Measurements from ENCODE around the gene OR10H5.
"Not testable (repeated sequence)": the region's sequence is repeated elsewhere in the genome, so short reads cannot be mapped to it uniquely, and the experiment has no call there.

OR10H5 gene

GRCh38 chr19:15769586-15769985 lies 17.9 kb upstream of the OR10H5 start:
- no peak for TF ChIP-seq CTCF (IDR thresholded peaks at IDR 0.05; ENCODE audit: low read depth, low read length, poor library complexity, severe bottlenecking)
- H3K4me3 ChIP-seq (ENCODE audit: low read length): no peak overlapping the region
- H3K9me2 ChIP-seq (replicated peaks; ENCODE audit: control insufficient read depth, low read length): no peaks in the 10 kb centered on the region
- no peaks in the 10 kb centered on the region for H3K4me1 ChIP-seq (ENCODE audit: control insufficient read depth, low read length)
- no peaks in the 10 kb centered on the region for H3K79me2 ChIP-seq (ENCODE audit: control insufficient read depth, low read length)
- no peaks in the 10 kb centered on the region for H4K20me1 ChIP-seq (ENCODE audit: control insufficient read depth, insufficient read depth, low read depth, low read length)
- H3K9me3 ChIP-seq (ENCODE audit: control insufficient read depth, insufficient read depth, low read length): no peaks in the 10 kb centered on the region
- no peaks in the 10 kb centered on the region for H3K36me3 ChIP-seq (ENCODE audit: control insufficient read depth, low read length)
- H3F3A ChIP-seq (ENCODE audit: control insufficient read depth, insufficient read depth): no peaks in the 10 kb centered on the region
- no peak overlapping the region for H3K27ac ChIP-seq (ENCODE audit: low read depth, low read length)
- no peak overlapping the region for H3K4me2 ChIP-seq (ENCODE audit: low read length)
- no peaks in the 10 kb centered on the region for H3K27me3 ChIP-seq (ENCODE audit: control insufficient read depth, low read length)

- H3K4me3 ChIP-seq (ENCODE audit: low read length); H3K79me2 ChIP-seq (ENCODE audit: control insufficient read depth, low read length); H3K4me2 ChIP-seq (ENCODE audit: low read length); H3K36me3 ChIP-seq (ENCODE audit: control insufficient read depth, low read length); H4K20me1 ChIP-seq (ENCODE audit: control insufficient read depth, insufficient read depth, low read depth, low read length); H3F3A ChIP-seq (ENCODE audit: control insufficient read depth, insufficient read depth); H3K27ac ChIP-seq (ENCODE audit: low read depth, low read length); H3K9me2 ChIP-seq (replicated peaks; ENCODE audit: control insufficient read depth, low read length); H3K9me3 ChIP-seq (ENCODE audit: control insufficient read depth, insufficient read depth, low read length); H3K27me3 ChIP-seq (ENCODE audit: control insufficient read depth, low read length); H3K4me1 ChIP-seq (ENCODE audit: control insufficient read depth, low read length): not testable (repeated sequence)
These were observed 13.3 kb upstream of the OR10H5 start for GRCh38 chr19:15774159-15774558.

- no peak overlapping the region for H3K4me3 ChIP-seq (ENCODE audit: low read length)
These were observed 12.2 kb upstream of the OR10H5 start for GRCh38 chr19:15775249-15775648.

GRCh38 chr19:15776264-15776663 lies 11.2 kb upstream of the OR10H5 start:
- TF ChIP-seq EZH2phosphoT487 (IDR thresholded peaks at IDR 0.05; ENCODE audit: borderline replicate concordance, low read length): no peak

More at GRCh38 chr19:15775249-15775648, 12.2 kb upstream of the OR10H5 start:
- no peaks in the 10 kb centered on the region for H3K9me3 ChIP-seq (ENCODE audit: control insufficient read depth, insufficient read depth, low read length)
- H3K27ac ChIP-seq (ENCODE audit: low read depth, low read length): no peak overlapping the region
- no peaks in the 10 kb centered on the region for H3F3A ChIP-seq (ENCODE audit: control insufficient read depth, insufficient read depth)
- H3K79me2 ChIP-seq (ENCODE audit: control insufficient read depth, low read length): no peaks in the 10 kb centered on the region
- H3K36me3 ChIP-seq (ENCODE audit: control insufficient read depth, low read length): no peaks in the 10 kb centered on the region
- H3K4me1 ChIP-seq (ENCODE audit: control insufficient read depth, low read length): no peaks in the 10 kb centered on the region
- H3K27me3 ChIP-seq (ENCODE audit: control insufficient read depth, low read length): no peaks in the 10 kb centered on the region
- no peaks in the 10 kb centered on the region for H4K20me1 ChIP-seq (ENCODE audit: control insufficient read depth, insufficient read depth, low read depth, low read length)
- no peaks in the 10 kb centered on the region for H3K9me2 ChIP-seq (replicated peaks; ENCODE audit: control insufficient read depth, low read length)
- H3K4me2 ChIP-seq (ENCODE audit: low read length): no peak overlapping the region
- TF ChIP-seq CTCF (IDR thresholded peaks at IDR 0.05; ENCODE audit: low read depth, low read length, poor library complexity, severe bottlenecking) (no peak), EZH2phosphoT487 (IDR thresholded peaks at IDR 0.05; ENCODE audit: borderline replicate concordance, low read length) (no peak)

More at GRCh38 chr19:15776264-15776663, 11.2 kb upstream of the OR10H5 start:
- Histone ChIP-seq H3K36me3 (ENCODE audit: control insufficient read depth, low read length) (no peaks in the 10 kb centered on the region), H3K9me2 (replicated peaks; ENCODE audit: control insufficient read depth, low read length) (no peaks in the 10 kb centered on the region), H3K79me2 (ENCODE audit: control insufficient read depth, low read length) (no peaks in the 10 kb centered on the region), H3K9me3 (ENCODE audit: control insufficient read depth, insufficient read depth, low read length) (no peaks in the 10 kb centered on the region), H3K4me2 (ENCODE audit: low read length) (no peak overlapping the region), H3K27ac (ENCODE audit: low read depth, low read length) (no peak overlapping the region), H3K27me3 (ENCODE audit: control insufficient read depth, low read length) (no peaks in the 10 kb centered on the region), H3K4me3 (ENCODE audit: low read length) (no peak overlapping the region), H3F3A (ENCODE audit: control insufficient read depth, insufficient read depth) (no peaks in the 10 kb centered on the region), H4K20me1 (ENCODE audit: control insufficient read depth, insufficient read depth, low read depth, low read length) (no peaks in the 10 kb centered on the region), H3K4me1 (ENCODE audit: control insufficient read depth, low read length) (no peaks in the 10 kb centered on the region)

All from DOHH2 (cell line).